ENCODE data around the gene IFNAR2. TPM values are rescaled to one million over a fixed set of nuclear protein-coding genes. Genes with fewer than 3 reads are reported as not detected.
A peak's percentile ranks its signal among the peaks of the same experiment; 100 is the strongest.

The IFNAR2 gene
- total RNA-seq, 1 donor from 2014 or later, result 34.5 TPM

DNA sequence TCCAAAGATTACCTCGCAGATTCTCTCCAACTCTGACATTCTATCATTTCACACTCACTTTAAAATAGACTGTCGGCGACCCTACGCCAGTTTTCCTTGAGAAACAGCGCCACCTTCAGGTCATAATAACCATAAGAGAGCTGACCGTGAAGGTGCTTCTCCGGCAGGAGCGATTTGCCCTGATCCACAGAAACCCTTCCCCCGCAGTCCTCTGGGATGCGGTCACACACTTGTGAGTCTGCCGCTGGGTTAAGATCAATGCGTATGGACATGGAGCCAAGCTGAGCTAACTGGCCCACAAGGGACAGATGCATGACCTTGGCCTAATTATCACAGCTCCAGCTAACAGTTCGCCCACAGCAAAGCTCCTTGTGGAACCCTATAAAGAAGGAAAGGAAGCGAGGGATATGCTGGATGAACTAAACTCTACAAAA is 32.8 kb upstream of the IFNAR2 start:
- peaks cover 42% of the 10 kb centered on the region for H3K4me1 ChIP-seq
- DNase-seq, result peak; percentile 70
- ATAC-seq, result peak; percentile 74 to 80
- intact Hi-C loops (cut with DNase I), result no loop called here
- H3K36me3 ChIP-seq, result no peaks in the 10 kb centered on the region
- H3K4me3 ChIP-seq, result no peak overlapping the region
- H3K27ac ChIP-seq, result peak overlapping the region; percentile 73
- no peaks in the 10 kb centered on the region for H3K27me3 ChIP-seq (ENCODE audit: low read depth)
- no peaks in the 10 kb centered on the region for H3K9me3 ChIP-seq
- TF ChIP-seq, protein P1, sequence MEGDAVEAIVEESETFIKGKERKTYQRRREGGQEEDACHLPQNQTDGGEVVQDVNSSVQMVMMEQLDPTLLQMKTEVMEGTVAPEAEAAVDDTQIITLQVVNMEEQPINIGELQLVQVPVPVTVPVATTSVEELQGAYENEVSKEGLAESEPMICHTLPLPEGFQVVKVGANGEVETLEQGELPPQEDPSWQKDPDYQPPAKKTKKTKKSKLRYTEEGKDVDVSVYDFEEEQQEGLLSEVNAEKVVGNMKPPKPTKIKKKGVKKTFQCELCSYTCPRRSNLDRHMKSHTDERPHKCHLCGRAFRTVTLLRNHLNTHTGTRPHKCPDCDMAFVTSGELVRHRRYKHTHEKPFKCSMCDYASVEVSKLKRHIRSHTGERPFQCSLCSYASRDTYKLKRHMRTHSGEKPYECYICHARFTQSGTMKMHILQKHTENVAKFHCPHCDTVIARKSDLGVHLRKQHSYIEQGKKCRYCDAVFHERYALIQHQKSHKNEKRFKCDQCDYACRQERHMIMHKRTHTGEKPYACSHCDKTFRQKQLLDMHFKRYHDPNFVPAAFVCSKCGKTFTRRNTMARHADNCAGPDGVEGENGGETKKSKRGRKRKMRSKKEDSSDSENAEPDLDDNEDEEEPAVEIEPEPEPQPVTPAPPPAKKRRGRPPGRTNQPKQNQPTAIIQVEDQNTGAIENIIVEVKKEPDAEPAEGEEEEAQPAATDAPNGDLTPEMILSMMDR (IDR thresholded peaks at IDR 0.05), result peak; percentile 82

DNA sequence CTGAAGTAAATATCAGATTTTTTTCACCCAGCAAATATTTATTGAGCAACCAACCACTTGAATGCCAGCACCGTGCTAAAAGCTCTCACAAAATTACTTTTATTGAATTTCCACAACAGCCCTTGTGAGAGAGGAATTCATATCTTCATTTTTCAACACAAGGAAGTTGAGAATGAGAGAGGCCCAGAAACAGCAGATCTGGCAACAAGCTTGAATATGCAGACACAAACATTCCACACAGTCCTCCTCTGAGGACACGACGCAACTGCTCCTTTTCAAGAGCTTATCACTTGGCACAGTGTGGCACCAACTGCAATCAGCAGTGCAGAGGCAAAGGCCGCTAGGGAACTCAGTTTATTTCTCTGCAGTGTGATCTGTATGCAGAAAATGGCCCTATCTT is 32.2 kb upstream of the IFNAR2 start:
- DNase-seq, result no peak
- no peaks in the 10 kb centered on the region for H3K27me3 ChIP-seq (ENCODE audit: low read depth)
- H3K4me3 ChIP-seq, result no peak overlapping the region
- H3K4me1 ChIP-seq, result peaks cover 42% of the 10 kb centered on the region
- TF ChIP-seq, protein P1 (IDR thresholded peaks at IDR 0.05), result no peak
- H3K27ac ChIP-seq, result peak overlapping the region; percentile 73
- ATAC-seq, result peak; percentile 78 to 81
- no peaks in the 10 kb centered on the region for H3K36me3 ChIP-seq
- no peaks in the 10 kb centered on the region for H3K9me3 ChIP-seq
- intact Hi-C loops (cut with DNase I), result no loop called here

DNA sequence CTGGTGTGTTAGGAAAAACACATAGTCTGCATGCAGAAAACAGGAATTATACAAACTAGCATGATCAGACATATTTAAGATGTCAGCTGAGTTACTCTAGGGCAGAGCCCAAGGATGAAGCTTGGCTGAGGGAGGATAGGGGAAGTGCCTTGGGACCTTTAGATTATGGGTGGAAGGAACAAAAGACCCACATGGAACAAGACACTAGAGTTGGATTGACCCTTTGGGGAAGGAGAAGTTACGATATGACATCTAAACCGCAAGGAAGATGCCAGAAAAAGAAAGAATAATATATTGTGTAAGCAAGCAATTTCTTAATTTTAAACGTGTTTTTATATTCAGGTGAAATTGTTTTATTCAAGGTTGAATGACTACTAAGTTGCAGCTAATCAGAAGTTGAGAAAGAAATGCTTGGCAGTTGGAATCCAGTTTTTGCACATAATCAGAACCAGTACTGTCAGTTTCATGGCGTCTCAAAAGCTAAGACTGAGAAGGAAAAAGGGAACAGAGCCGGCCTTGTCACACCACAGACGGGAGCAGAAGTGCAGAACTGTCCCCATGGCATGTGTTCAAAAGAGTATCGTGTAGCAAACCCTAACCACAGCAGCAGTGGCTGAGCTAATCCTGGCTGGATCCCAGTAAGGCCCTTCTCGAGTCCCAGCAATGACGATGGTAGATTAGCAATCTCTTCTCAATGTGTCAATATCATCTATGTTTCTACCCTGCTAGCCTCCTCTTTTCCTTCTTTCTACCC is 31.2 kb upstream of the IFNAR2 start:
- TF ChIP-seq, protein P1 (IDR thresholded peaks at IDR 0.05), result no peak
- peak overlapping the region; percentile 73 for H3K27ac ChIP-seq
- no peak overlapping the region for H3K4me3 ChIP-seq
- no peaks in the 10 kb centered on the region for H3K36me3 ChIP-seq
- DNase-seq (peak; percentile 76), ATAC-seq (peak; percentile 62 to 75)
- peaks cover 46% of the 10 kb centered on the region for H3K4me1 ChIP-seq
- H3K9me3 ChIP-seq, result no peaks in the 10 kb centered on the region
- H3K27me3 ChIP-seq (ENCODE audit: low read depth), result no peaks in the 10 kb centered on the region
- intact Hi-C loops (cut with DNase I), result no loop called here

DNA sequence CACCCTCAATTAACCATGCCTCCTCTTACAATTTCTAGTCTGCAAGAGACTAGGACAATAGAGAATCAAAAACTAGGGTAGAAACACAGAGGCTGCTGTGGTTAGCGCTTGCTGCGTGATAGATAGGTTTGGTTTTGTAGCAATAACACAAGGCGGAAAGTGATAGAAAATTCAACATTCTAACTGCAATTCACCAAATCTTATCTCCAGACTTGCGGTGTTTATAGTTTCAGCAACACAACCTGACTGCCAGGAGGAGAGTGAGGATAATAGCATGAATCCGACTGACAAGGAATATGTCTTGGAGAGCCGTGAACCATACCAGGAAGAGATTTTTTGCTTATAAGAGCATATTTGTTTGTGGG is 30.7 kb upstream of the IFNAR2 start:
- no peaks in the 10 kb centered on the region for H3K9me3 ChIP-seq
- intact Hi-C loops (cut with DNase I), result no loop called here
- H3K27me3 ChIP-seq (ENCODE audit: low read depth), result no peaks in the 10 kb centered on the region
- TF ChIP-seq, protein P1 (IDR thresholded peaks at IDR 0.05), result no peak
- no peak overlapping the region for H3K4me3 ChIP-seq
- H3K27ac ChIP-seq, result peak overlapping the region; percentile 73
- peaks cover 51% of the 10 kb centered on the region for H3K4me1 ChIP-seq
- no peaks in the 10 kb centered on the region for H3K36me3 ChIP-seq
- no peak for DNase-seq
- ATAC-seq, result no peak

DNA sequence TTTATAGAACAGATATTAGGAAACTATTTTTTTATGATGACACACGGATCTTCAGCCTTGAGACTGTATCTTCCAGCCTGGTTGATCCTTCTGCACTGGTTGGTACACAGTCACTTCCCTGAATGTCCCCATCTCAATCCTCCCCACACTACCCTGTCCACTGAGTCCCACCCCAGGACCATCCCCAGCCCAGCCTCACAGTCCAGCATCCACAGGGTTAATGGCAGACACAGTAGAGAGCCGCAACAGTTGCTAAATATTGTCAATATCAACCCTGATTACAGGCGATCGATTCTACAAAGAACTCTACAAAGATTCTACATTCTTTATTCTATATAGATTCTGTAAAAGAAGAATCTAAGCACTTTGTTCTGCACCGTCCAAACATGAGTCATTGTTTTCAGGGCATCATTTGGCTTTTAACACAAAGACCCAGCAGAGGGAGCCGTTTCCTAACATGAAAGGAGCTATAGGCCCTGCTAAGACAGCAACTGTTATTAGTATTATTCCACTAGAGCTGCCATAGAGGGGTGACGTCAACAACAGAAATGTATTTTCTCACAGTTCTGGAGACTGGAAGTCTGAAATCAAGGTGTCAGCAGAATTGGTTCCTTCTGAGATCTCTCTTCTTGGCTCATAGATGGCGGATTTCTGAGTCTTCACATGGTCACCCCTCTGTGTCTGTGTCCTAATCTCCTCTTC is 30.1 kb upstream of the IFNAR2 start:
- Histone ChIP-seq H3K9me3 (no peaks in the 10 kb centered on the region), H3K27ac (peak overlapping the region; percentile 73), H3K4me1 (peaks cover 57% of the 10 kb centered on the region), H3K4me3 (no peak overlapping the region), H3K27me3 (ENCODE audit: low read depth) (no peaks in the 10 kb centered on the region), H3K36me3 (no peaks in the 10 kb centered on the region)
- TF ChIP-seq, protein P1 (IDR thresholded peaks at IDR 0.05), result peak; percentile 85
- intact Hi-C loops (cut with DNase I), result loop anchor here (10.0 kb wide), 1 partner anchor 245 kb away; no protein-coding TSS in a partner anchor
- DNase-seq (no peak), ATAC-seq (peak; percentile 70 to 75)
